HG03378 (cell line): Measurements from ENCODE around the gene SMPX.
"Not testable (repeated sequence)": the region's sequence is repeated elsewhere in the genome, so short reads cannot be mapped to it uniquely, and the experiment has no call there.

Experiments used
- ATAC-seq: cut with Tn5 transposase; IDR thresholded peaks from one replicate; pipeline ENCODE4 v1.9.1; 2021; ENCODE audit warnings: mild to moderate bottlenecking, moderate library complexity; ENCODE audit not compliant: unreplicated experiment

The SMPX gene

DNA sequence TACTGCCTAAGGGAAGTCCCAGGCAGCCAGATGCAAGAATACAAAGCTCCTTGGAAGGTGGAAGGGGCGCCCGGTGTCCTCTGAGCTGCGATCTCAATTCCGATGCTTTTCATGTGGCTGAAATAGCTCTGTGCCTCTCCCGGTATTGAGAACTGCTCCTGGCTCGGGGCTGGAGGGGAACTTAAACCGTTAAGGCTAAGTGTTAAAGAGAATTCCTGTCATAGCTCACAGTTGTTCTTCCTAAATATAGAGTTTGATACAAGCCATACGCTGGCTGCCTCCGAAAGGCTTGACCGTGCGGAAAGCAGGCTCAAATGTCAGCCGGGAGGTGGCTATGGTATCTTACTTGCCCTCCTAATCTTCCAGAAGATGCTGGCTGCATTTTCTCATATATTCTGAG is at the start of gene SMPX:
Gene SMPX, minus strand, starts transcription at position 157 of the 400 bp plus-strand sequence. CDS start 3,826 bp downstream, outside the sequence.
- no peak for ATAC-seq

- no peak for ATAC-seq
These were observed 48.8 kb upstream of the SMPX start for GRCh38 chrX:21806691-21807090.

GRCh38 chrX:21802839-21803238 is 44.9 kb upstream of the SMPX start:
- no peak for ATAC-seq

GRCh38 chrX:21802054-21802670 is 44.2 kb upstream of the SMPX start:
- no peak for ATAC-seq

DNA sequence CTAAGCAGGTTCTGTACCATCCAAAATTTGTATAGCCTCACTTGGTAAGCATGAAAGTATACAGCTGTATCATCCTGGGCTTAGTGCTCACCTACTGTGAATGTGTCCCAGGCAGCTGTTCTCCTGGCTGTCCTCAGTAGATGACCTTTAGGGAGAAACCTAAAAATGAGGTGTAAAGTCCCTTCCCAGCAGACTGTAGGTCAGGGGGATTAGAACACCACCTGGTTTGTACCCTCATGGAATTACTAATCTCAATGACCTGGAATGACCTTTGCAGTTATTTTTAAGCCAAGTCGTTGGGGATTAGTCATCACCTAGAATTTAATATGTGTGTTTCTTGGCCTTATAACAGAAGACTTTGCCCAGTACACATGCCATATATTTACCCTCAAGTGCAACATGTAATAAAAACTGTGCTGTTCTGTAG is 42.4 kb upstream of the SMPX start:
- peak; percentile 43 for ATAC-seq

GRCh38 chrX:21799767-21800166 is 41.9 kb upstream of the SMPX start:
- no peak for ATAC-seq

DNA sequence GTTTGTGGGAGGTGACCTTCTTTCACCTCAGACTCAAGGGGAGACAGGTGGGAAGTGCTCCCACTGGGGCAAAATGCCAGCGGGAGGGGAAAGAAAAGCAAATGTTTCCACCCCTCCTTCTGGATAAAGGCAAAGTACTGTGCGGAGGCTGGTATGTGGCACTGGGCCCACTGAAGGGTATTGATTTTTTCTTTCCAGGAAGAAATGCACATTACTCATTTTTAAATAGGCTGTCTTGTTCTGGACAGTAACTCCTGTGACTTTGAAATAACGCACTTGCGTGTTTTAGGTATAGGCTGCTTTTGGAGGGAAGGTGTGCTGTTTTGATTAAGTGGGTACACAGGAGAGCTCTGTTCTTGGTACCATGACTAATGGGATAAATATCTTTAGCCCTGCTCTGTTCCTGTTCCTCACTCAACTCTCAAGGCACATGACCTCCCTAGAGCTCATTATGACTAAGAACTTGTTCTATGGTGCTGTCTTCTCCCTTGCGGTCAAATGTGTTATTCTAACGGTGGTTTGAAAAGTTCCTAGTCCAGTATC is 40.8 kb upstream of the SMPX start:
- ATAC-seq = peak; percentile 71

DNA sequence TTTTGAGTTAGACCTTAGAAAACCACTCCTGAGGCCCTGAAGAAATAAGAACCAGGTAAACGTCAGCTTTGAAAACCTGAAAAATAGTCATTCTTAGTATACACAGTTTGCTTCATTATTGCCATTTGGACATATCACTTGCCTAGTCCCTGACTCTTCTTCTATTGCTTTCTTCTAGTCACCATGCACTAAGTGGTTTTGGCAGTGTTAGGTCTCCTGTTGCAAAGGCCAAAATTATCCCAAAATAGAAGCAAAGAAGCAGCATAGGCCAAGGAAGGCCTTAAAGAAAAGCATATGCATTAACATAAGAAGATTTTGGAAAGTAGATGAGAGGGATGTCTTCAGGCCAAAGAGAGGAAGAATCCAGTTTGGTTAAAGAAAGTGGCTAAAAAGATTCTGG is 24.1 kb upstream of the SMPX start:
- no peak for ATAC-seq

- peak; percentile 80 for ATAC-seq
These were observed 23.6 kb upstream of the SMPX start for GRCh38 chrX:21781525-21781924.

- no peak for ATAC-seq
These were observed 21.2 kb upstream of the SMPX start for GRCh38 chrX:21779095-21779494.

GRCh38 chrX:21778236-21778635 is 20.3 kb upstream of the SMPX start:
- no peak for ATAC-seq

DNA sequence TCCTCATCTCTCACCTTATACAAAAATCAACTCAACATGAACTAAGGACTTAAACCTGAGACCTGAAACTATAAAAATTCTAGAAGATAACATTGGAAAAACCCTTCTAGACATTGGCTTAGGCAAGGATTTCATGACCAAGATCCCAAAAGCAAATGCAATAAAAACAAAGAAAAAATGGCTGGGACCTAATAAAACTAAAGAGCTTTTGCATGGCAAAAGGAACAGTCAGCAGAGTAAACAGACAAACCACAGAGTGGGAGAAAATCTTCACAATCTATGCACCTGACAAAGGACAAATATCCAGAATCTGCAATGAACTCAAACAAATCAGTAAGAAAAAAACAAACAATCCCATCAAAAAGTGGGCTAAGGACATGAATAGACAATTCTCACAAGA is 17.2 kb upstream of the SMPX start:
- ATAC-seq = not testable (repeated sequence)

DNA sequence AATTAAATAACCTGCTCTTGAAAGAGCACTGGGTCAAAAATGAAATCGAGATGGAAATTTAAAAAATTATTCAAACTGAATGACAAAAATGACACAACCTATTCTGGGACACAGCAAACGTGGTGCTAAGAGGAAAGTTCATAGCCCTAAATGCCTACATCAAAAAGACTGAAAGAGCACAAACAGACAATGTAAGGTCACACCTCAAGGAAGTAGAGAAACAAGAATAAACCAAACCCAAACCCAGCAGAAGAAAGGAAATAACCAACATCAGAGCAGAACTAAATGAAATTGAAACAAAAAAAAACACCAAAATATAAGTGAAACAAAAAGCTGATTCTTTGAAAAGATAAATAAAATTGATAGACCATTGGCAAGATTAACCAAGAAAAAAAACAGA is 15.1 kb upstream of the SMPX start:
- ATAC-seq = not testable (repeated sequence)

- ATAC-seq = no peak
These were observed 12.9 kb upstream of the SMPX start for GRCh38 chrX:21770631-21771321.

- ATAC-seq = no peak
These were observed 8.2 kb upstream of the SMPX start for GRCh38 chrX:21766101-21766500.

- ATAC-seq = no peak
These were observed 6.1 kb upstream of the SMPX start for GRCh38 chrX:21764008-21764407.

DNA sequence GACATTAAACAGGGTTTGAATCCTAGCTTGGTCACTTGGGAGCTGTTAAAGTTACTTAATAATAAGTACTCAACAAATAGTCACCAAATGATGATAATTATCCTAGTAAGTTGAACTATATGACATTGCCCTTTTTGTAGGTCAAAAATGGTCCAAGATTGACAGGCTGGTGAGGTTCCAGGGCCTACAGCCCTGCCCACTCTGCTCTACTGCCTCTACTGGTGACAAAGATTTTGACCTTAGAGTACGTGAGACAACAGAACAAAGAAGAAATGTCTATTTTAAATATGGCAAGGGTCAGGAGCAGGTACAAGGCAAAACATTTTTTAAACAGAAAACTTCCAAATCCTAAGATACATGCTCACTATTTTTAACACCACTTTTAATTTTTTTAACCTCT is 572 bp upstream of the SMPX start:
- no peak for ATAC-seq

- ATAC-seq = no peak
These were observed 959 bp downstream of the SMPX start for GRCh38 chrX:21756785-21757529.

DNA sequence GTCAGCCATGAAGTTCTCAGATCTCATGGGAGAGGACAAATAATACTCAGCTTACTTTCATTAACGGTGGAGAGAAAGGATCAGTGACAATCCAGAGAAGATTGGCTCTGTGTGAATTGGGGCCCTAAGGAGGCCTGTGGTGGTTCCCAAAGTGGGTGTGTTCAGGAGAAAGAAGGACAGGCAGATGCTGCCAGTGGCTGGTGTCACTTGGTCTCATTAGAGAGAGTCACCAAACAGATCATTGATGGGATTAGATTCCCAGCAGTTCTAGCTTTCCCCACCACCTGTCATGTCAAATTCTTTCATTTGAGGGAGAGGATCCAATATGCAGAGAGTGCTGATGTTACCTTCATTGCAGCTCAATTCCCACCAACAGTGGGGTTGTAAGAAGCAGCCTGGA is 8.0 kb downstream of the SMPX start:
- no peak for ATAC-seq

GRCh38 chrX:21748235-21748634 is 9.7 kb downstream of the SMPX start:
- no peak for ATAC-seq

GRCh38 chrX:21747558-21747957 is 10.4 kb downstream of the SMPX start:
- ATAC-seq = no peak

GRCh38 chrX:21745756-21746155 is 12.2 kb downstream of the SMPX start:
- no peak for ATAC-seq
